ENCODE measurements around the gene FGR.
A peak's percentile ranks its signal among the peaks of the same experiment; 100 is the strongest.
"Not testable (repeated sequence)": the region's sequence is repeated elsewhere in the genome, so short reads cannot be mapped to it uniquely, and the experiment has no call there.

FGR gene

DNA sequence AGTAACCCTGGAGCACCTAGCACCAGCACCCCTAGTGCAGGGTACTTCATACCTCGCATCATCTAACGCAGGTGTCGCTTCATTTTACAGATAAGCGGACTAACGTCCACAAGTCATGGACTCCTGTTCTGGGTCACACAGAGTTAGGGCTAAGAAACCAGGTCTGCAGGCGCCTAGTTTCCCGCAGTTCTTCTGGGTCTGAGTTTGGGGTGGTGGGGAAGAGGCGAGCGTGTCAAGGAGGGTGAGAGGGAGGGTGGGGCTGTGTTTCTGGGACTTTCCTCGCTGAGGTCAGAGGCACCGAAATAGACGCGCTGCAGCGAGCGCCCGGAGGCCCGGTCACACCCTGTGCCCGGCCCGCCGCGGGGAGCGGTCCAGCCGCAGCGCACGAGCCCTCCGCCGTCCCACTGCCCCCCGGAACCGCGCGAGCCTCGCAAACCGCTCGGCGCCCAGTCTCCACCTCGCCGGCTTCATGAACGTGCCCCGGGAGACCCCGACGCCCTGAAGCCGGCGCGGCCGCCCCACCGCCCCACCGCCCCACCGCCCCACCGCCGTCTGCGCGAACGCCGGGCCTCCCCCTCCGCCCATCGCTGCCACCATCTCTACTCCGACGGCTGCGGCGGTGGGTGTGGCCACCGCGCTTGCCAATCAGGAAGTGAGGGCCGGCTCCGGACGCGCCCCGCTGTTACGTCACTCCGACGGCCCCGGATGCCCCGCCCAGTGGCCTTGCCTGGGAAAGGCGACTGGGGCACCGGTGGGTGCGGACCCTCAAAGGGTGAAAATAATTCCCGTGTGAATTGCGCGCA lies 24.7 kb upstream of the FGR start:
- DNase-seq (ENCODE audit: low read depth), result peak; percentile 60

- no peak for DNase-seq (ENCODE audit: low read depth)
Measured at GRCh38 chr1:27658951-27659496, 24.0 kb upstream of the FGR start.

GRCh38 chr1:27656157-27656893 lies 21.3 kb upstream of the FGR start:
- DNase-seq (ENCODE audit: low read depth), result no peak

DNA sequence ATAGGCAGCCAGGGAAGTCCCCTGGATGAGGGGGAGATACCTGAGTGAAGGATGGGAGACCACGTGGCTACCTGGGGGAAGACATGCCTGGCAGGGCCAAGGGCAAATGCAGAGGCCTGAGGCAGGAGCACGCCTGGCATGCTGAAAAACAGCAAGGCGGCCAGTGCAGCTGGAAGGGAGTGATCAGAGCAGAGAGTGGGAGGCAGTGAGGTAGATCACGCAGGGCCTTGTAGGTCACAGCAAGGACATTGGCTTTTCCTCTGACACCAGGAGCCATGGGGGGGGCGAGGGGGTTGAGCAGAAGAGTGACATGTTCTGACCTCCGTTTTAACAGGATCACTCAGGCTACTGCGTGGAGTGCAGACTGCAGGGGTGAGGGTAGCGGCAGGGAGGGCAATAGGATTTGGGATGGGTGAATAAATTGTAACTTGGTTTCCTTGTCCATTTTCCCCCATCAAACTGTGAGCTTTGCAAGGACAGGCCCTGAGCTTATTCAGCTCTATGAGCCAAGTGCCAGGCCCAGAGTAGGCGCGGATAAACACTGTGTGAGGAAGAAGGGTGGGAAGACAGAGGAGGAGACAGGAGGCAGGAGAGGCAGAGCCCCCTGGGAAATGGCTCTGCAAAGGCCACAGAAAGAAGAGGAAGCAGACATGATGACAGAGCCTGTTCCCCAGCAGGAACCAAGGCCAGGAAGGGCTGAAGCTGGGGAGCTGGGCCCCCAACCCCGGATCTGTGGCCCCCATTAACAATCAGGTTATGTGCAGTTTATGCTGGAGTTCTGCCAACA lies 20.4 kb upstream of the FGR start:
- DNase-seq (ENCODE audit: low read depth), result no peak

GRCh38 chr1:27652111-27652864 lies 17.3 kb upstream of the FGR start:
- no peak for DNase-seq (ENCODE audit: low read depth)

GRCh38 chr1:27650539-27651175 lies 15.7 kb upstream of the FGR start:
- DNase-seq (ENCODE audit: low read depth), result no peak

DNA sequence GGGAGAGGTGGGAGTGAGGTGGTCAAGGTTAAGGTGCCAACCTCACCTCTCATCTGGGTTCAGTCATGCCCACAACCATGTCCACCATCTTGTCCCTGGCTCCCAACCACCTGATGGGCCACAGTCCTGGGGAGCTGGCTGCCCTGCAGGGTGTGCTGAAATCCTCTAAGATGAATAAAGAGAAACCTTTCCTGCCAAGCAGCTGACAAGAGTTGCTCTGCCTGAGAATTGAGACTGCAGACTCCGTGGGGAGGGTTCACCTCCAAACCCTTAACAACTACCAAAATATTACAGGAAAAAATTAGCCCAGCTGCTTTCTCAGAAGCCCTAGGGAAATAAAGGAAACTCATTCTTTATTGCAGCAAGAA lies 15.2 kb upstream of the FGR start:
- no peak for DNase-seq (ENCODE audit: low read depth)

GRCh38 chr1:27649306-27649635 lies 14.3 kb upstream of the FGR start:
- DNase-seq (ENCODE audit: low read depth), result no peak

DNA sequence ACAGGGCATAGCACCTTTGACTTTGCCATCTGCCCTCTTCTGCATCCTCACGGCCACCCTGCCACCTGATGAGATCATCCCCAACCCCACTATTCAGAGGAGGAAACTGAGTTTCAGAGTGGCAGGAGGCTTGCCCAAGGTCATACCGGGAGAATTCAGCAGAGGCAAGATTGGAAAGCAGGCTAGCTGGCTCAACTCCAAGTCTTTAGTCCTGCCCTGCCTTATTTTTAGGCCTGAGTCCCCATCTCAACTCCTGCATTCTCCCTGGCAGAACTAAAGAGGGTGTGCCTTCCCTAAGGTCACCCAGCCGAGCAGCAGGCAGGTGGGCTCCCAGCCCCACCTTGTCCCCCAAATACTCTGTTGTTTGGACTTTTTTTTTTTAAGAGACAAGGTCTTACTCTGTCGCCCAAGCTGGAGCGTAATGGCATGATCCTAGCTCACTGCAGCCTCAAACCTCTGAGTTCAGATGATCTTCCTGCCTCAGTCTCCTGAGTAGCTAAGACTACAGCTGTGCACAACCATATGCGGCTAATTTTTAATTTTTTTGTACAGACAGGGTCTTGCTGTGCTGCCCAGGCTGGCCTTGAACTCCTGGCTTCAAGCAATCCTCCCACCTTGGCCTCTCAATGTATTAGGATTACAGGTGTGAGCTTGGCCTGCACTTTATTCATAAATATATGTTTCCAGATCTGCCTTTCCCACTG lies 13.8 kb upstream of the FGR start:
- DNase-seq (ENCODE audit: low read depth), result no peak

- DNase-seq (ENCODE audit: low read depth), result no peak
Measured at GRCh38 chr1:27647328-27647727, 12.3 kb upstream of the FGR start.

- no peak for DNase-seq (ENCODE audit: low read depth)
Measured at GRCh38 chr1:27646676-27647075, 11.7 kb upstream of the FGR start.

DNA sequence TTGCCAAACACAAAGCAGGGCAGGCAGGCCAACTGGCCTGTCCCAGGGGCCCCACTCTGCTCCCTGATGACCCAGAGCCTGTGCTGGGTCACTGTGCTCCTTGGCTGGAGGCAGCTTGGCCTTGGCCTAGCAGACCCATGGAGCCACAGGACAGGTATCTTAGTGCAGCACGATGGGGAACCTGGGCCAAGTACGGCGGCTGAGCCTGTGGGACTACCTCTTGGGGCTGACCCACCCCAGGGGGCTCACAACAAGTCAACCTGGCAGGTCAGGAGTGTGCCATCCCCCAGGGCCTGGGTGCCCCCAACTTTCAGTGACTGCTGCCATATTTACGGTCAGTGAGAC lies 10.1 kb upstream of the FGR start:
- DNase-seq (ENCODE audit: low read depth), result no peak

DNA sequence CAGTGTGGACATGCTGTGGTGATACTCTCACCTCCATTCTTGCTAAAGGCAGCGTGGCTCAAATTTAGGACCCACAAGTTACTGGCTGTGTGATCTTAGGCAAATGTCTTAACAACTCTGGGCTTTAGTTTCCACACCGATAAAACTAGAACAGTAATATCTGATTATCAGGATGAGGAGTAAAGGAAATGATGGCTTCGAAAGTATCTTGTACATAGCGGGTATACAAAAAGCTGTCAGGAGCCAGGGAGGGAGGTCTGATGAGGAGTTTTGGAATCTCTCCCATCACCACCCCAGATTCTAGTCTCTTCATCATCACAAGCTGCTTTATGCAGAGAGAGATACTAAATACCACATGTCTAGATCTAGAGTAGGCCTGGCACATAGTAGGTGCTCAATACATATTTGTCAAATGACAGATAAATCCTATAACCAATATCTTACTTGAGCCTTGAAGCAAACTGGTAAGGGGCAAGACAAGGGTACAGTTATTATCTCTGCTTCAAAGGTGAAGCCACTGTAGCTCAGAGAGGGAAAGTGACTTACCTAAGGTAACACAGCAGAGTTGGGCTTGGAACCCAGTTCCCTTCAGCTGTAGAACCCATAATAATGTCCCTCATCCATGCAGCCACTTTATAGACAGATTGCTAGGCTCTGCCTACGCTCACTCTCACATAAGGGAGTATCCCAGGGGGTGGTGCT lies 9.5 kb upstream of the FGR start:
- no peak for DNase-seq (ENCODE audit: low read depth)

- DNase-seq (ENCODE audit: low read depth), result peak; percentile 53
Measured at GRCh38 chr1:27643600-27644368, 8.8 kb upstream of the FGR start.

- DNase-seq (ENCODE audit: low read depth), result not testable (repeated sequence)
Measured at GRCh38 chr1:27640514-27640913, 5.5 kb upstream of the FGR start.

DNA sequence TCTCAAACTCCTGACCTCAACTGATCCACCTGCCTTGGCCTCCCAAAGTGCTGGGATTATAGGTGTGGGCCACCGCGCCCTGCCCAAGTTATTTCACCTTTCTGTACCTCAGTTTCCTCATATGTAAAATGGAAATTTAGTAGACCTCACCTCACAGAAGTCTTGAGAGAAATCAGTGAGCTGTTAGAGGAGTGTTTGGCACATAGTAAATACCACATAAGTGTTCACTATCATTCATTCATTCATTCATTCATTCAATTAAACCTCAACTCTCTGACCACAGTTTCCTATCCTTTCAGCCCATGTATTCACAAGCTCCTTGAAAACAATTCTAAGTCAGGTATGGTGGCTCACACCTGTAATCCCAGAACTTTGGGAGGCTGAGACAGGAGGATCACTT lies 3.8 kb upstream of the FGR start:
- DNase-seq (ENCODE audit: low read depth), result no peak

GRCh38 chr1:27638047-27638734 lies 3.2 kb upstream of the FGR start:
- DNase-seq (ENCODE audit: low read depth), result no peak

DNA sequence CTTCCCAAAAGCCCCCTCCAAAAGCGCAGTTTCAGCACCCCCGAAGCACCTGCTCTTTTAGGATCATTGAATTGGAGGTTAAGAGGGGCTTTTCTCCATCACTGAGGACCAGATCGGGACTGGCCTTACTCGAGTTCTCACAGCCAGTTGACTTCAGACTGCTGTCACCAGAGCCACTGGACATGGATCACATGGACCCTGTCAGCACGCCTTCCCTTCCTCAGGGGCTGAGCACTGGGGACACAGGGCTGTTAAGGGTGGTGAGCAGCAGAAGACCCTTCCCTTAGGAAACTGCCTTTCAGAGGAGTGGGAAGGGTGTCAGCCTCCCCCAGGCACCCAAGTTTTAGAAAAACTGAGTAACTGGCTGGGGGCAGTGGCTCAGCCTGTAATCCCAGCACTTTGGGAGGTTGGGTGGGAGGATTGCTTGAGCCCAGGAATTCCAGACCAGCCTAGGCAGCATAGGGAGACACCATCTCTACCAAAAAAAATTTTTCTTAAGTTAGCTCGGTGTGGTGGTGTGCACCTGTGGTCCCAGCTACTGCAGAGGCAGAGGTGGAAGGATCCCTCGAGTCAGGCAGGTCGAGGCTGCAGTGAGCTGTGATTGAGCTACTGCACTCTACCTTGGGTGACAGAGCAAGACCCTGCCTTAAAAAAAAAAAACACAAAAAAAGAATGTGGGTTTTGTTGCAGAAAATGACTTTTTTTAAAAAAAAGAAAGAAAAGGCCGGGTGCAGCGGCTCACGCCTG lies 584 bp upstream of the FGR start:
- DNase-seq (ENCODE audit: low read depth), result no peak
